ENCODE results near the gene PLA2G4E. TPM values are rescaled to one million over a fixed set of nuclear protein-coding genes. Genes with fewer than 3 reads are reported as not detected.

PLA2G4E gene
- polyA plus RNA-seq, 3 donors, result not detected

GRCh38 chr15:41967506-41968206 lies 53.2 kb downstream of the PLA2G4E start:
- peak overlapping the region; percentile 86 to 93 for H3K27ac ChIP-seq (ENCODE audit: low read depth in 1 of 2, low read length in 2 of 2)
- peak overlapping the region; percentile 74 for H3K4me2 ChIP-seq (replicated peaks; ENCODE audit: extremely low read depth, low read length, poor library complexity, severe bottlenecking)
- H3K9me3 ChIP-seq (replicated peaks in 1 of 2; ENCODE audit: control insufficient read depth in 1 of 2, insufficient read depth in 1 of 2, low read length in 2 of 2), result no peaks in the 10 kb centered on the region
- Mint-ChIP-seq H3K4me1 (peaks cover 60% of the 10 kb centered on the region), H3K27me3 (ENCODE audit: low read depth in 3 of 3) (peaks cover 0 to 1% (median 0%) of the 10 kb centered on the region in 3 donors), H3K4me3 (peak overlapping the region; percentile 42 to 85), H3K9me3 (no peaks in the 10 kb centered on the region), H3K27ac (peak overlapping the region; percentile 94 to 99 (median 97)), H3K36me3 (peaks cover 8 to 14% of the 10 kb centered on the region in 2 donors)
- peaks cover 30% of the 10 kb centered on the region for H4K20me1 ChIP-seq (ENCODE audit: insufficient read depth, low read length)
- H3K27me3 ChIP-seq (ENCODE audit: control insufficient read depth in 2 of 2, insufficient read depth in 2 of 2, low read length in 2 of 2), result no peaks in the 10 kb centered on the region
- intact Hi-C loops (cut with micrococcal nuclease), result loop anchor here in 1 of 2 donors (2.0 kb wide), 1 partner anchor 31 kb away; no protein-coding TSS in a partner anchor
- peaks cover 65 to 66% of the 10 kb centered on the region in 2 donors for H3K4me1 ChIP-seq (ENCODE audit: control insufficient read depth in 1 of 2, insufficient read depth in 2 of 2, low read length in 2 of 2)
- H3K79me2 ChIP-seq (ENCODE audit: insufficient read depth, low read length), result peaks cover 81% of the 10 kb centered on the region
- peak overlapping the region in 2 of 3 experiments; percentile 4 to 93 for H3K4me3 ChIP-seq (replicated peaks in 1 of 3; ENCODE audit: low read depth in 2 of 3, low read length in 3 of 3)
- DNase-seq, result peak; percentile 80 to 98 (median 93)
- TF ChIP-seq CTCF (IDR thresholded peaks at IDR 0.05), result no peak
- WGBS (ENCODE audit: insufficient coverage), result 0% methylated on average over 2 of the region's 4 CpGs
- H2AFZ ChIP-seq (ENCODE audit: insufficient read depth, low read depth, low read length, poor library complexity, severe bottlenecking), result no peak overlapping the region
- H3K36me3 ChIP-seq (replicated peaks in 1 of 2; ENCODE audit: control insufficient read depth in 1 of 2, insufficient read depth in 2 of 2, low read length in 2 of 2), result no peaks in the 10 kb centered on the region
- H3K9ac ChIP-seq (ENCODE audit: insufficient read depth, low read length, poor library complexity, severe bottlenecking), result peak overlapping the region; percentile 35

GRCh38 chr15:41966920-41967465 lies 53.8 kb downstream of the PLA2G4E start:
- Histone ChIP-seq H3K4me3 (replicated peaks in 1 of 3; ENCODE audit: low read depth in 2 of 3, low read length in 3 of 3) (peak overlapping the region in 1 of 3 experiments; percentile 93), H4K20me1 (ENCODE audit: insufficient read depth, low read length) (peaks cover 32% of the 10 kb centered on the region), H3K4me1 (ENCODE audit: control insufficient read depth in 1 of 2, insufficient read depth in 2 of 2, low read length in 2 of 2) (peaks cover 64 to 65% of the 10 kb centered on the region in 2 donors), H3K27me3 (ENCODE audit: control insufficient read depth in 2 of 2, insufficient read depth in 2 of 2, low read length in 2 of 2) (no peaks in the 10 kb centered on the region), H2AFZ (ENCODE audit: insufficient read depth, low read depth, low read length, poor library complexity, severe bottlenecking) (no peak overlapping the region), H3K9ac (ENCODE audit: insufficient read depth, low read length, poor library complexity, severe bottlenecking) (peak overlapping the region; percentile 2), H3K9me3 (replicated peaks in 1 of 2; ENCODE audit: control insufficient read depth in 1 of 2, insufficient read depth in 1 of 2, low read length in 2 of 2) (no peaks in the 10 kb centered on the region), H3K4me2 (replicated peaks; ENCODE audit: extremely low read depth, low read length, poor library complexity, severe bottlenecking) (peak overlapping the region; percentile 74), H3K27ac (ENCODE audit: low read depth in 1 of 2, low read length in 2 of 2) (peak overlapping the region; percentile 86 to 93), H3K36me3 (replicated peaks in 1 of 2; ENCODE audit: control insufficient read depth in 1 of 2, insufficient read depth in 2 of 2, low read length in 2 of 2) (no peaks in the 10 kb centered on the region), H3K79me2 (ENCODE audit: insufficient read depth, low read length) (peaks cover 81% of the 10 kb centered on the region)
- Mint-ChIP-seq H3K9me3 (no peaks in the 10 kb centered on the region), H3K4me1 (peaks cover 61% of the 10 kb centered on the region), H3K27me3 (ENCODE audit: low read depth in 3 of 3) (peaks cover 0 to 1% (median 0%) of the 10 kb centered on the region in 3 donors), H3K27ac (peak overlapping the region; percentile 95 to 99 (median 97)), H3K4me3 (peak overlapping the region in 1 of 2 donors; percentile 73), H3K36me3 (peaks cover 8 to 15% of the 10 kb centered on the region in 2 donors)
- DNase-seq, result peak in 2 of 3 donors; percentile 33 to 37
- WGBS (ENCODE audit: insufficient coverage), result 25% methylated on average over 2 of the region's 3 CpGs
- intact Hi-C loops (cut with micrococcal nuclease), result no loop called here
- peak; percentile 12 for TF ChIP-seq CTCF (IDR thresholded peaks at IDR 0.05)

Data from CD14-positive monocyte (primary cell).